NCI-H128 (cell line): Measurements from ENCODE around the gene GARIN5B.
A peak's percentile ranks its signal among the peaks of the same experiment; 100 is the strongest.
"Not testable (repeated sequence)": the region's sequence is repeated elsewhere in the genome, so short reads cannot be mapped to it uniquely, and the experiment has no call there.

ENCODE experiments used
- DNase-seq: peaks from one replicate; lab custom pipeline; 2025; ENCODE audit not compliant: unreplicated experiment; lab: John Stamatoyannopoulos, UW

Gene GARIN5B

GRCh38 chr19:55352040-55352439 is 11.0 kb downstream of the GARIN5B start:
- DNase-seq: no peak

- DNase-seq: no peak
These were observed 12.3 kb downstream of the GARIN5B start for GRCh38 chr19:55350620-55351315.

GRCh38 chr19:55348317-55349034 is 14.6 kb downstream of the GARIN5B start:
- DNase-seq: no peak

GRCh38 chr19:55347442-55348009 is 15.5 kb downstream of the GARIN5B start:
- no peak for DNase-seq

- DNase-seq: no peak
These were observed 16.2 kb downstream of the GARIN5B start for GRCh38 chr19:55346725-55347441.

GRCh38 chr19:55345818-55346724 is 17.0 kb downstream of the GARIN5B start:
- DNase-seq: no peak

- DNase-seq: no peak
These were observed 17.8 kb downstream of the GARIN5B start for GRCh38 chr19:55345101-55345817.

- no peak for DNase-seq
These were observed 18.6 kb downstream of the GARIN5B start for GRCh38 chr19:55344444-55344843.

GRCh38 chr19:55341595-55342531 is 21.2 kb downstream of the GARIN5B start:
- DNase-seq: no peak

- DNase-seq: peak; percentile 62
These were observed 21.9 kb downstream of the GARIN5B start for GRCh38 chr19:55341171-55341588.

GRCh38 chr19:55340784-55341147 is 22.3 kb downstream of the GARIN5B start:
- DNase-seq: no peak

GRCh38 chr19:55339889-55340783 is 22.9 kb downstream of the GARIN5B start:
- DNase-seq: no peak

GRCh38 chr19:55339105-55339888 is 23.8 kb downstream of the GARIN5B start, which contains the start of gene KMT5C:
Gene KMT5C, plus strand, starts transcription at chr19:55339876. Its CDS starts 2,061 bp downstream, at chr19:55341937.
- peak; percentile 100 for DNase-seq

GRCh38 chr19:55336101-55336500 is 27.0 kb downstream of the GARIN5B start:
- DNase-seq: no peak

GRCh38 chr19:55333870-55334269 is 29.2 kb downstream of the GARIN5B start:
- no peak for DNase-seq

- not testable (repeated sequence) for DNase-seq
These were observed 33.3 kb downstream of the GARIN5B start for GRCh38 chr19:55329791-55330190.

GRCh38 chr19:55328774-55329318 is 34.2 kb downstream of the GARIN5B start:
- not testable (repeated sequence) for DNase-seq
